OCI-LY3 (cell line): Measurements from ENCODE around the gene FRMPD4.

Experiments used
- H2AFZ ChIP-seq: fragments of 200-600, 300-600 bp; shearing (Covaris generic); 2 replicates; pipeline ENCODE4 v1.6.0; 2014; ENCODE audit warnings: antibody characterized with exemption, low read depth, low read length
- H3K27ac ChIP-seq: fragments of 200-600, 300-600 bp; sonication (generic); 2 replicates; pipeline ENCODE4 v1.5.1; 2014; ENCODE audit warnings: mild to moderate bottlenecking, low read length, moderate library complexity, mixed read lengths
- H3K27me3 ChIP-seq: fragments of 200-600, 300-600 bp; sonication (generic); 2 replicates; pipeline ENCODE4 v1.6.1; 2014; ENCODE audit warnings: low read depth, low read length, mixed read lengths
- H3K36me3 ChIP-seq: fragments of 200-600, 300-600 bp; sonication (generic); replicated peaks from 2 replicates; pipeline ENCODE3; 2014; ENCODE audit warnings: low read depth, low read length, mixed read lengths
- H3K4me1 ChIP-seq: fragments of 300-600, 200-600 bp; sonication (generic); 2 replicates; pipeline ENCODE4 v1.6.1; 2014; ENCODE audit warnings: low read length, mixed read lengths
- H3K4me2 ChIP-seq: fragments of 200-600, 300-600 bp; sonication (generic); 2 replicates; pipeline ENCODE4 v1.6.1; 2014; ENCODE audit warnings: low read length, mixed read lengths
- H3K4me3 ChIP-seq: fragments of 300-600, 200-600 bp; sonication (generic); 2 replicates; pipeline ENCODE4 v1.5.1; 2014; ENCODE audit warnings: antibody characterized with exemption, mild to moderate bottlenecking, low read length, moderate library complexity
- H3K79me2 ChIP-seq: fragments of 300-600, 200-600 bp; shearing (Covaris generic); 2 replicates; pipeline ENCODE4 v1.6.1; 2014; ENCODE audit warnings: mild to moderate bottlenecking, low read length, mixed read lengths
- H3K9ac ChIP-seq: fragments of 300-600, 200-600 bp; shearing (Covaris generic); 2 replicates; pipeline ENCODE4 v1.6.0; 2014; ENCODE audit warnings: mild to moderate bottlenecking, low read length, moderate library complexity
- H3K9me3 ChIP-seq: fragments of 200-600, 300-600 bp; shearing (Covaris generic); 2 replicates; pipeline ENCODE4 v1.6.1; 2014; ENCODE audit warnings: low read length, mixed read lengths; ENCODE audit not compliant: insufficient read depth
- H4K20me1 ChIP-seq: fragments of 200-600, 300-600 bp; sonication (generic); 2 replicates; pipeline ENCODE4 v1.6.1; 2016; ENCODE audit warnings: low read length, mixed read lengths; ENCODE audit not compliant: insufficient read depth
- CTCF ChIP-seq: fragments of 200-600, 300-600 bp; sonication (generic); IDR thresholded peaks from 2 replicates; pipeline ENCODE4 v1.5.1; 2014; ENCODE audit warnings: antibody characterized with exemption, low read length, low read depth
- EZH2phosphoT487 ChIP-seq: fragments of 200-600 bp; shearing (Covaris generic); IDR thresholded peaks from 2 replicates; pipeline ENCODE4 v1.6.1; 2018; ENCODE audit warnings: antibody characterized with exemption, mixed run types, low read depth

Gene FRMPD4

GRCh38 chrX:12330841-12331240, 192.6 kb downstream of the FRMPD4 start:
- Histone ChIP-seq H3K9me3 (no peaks in the 10 kb centered on the region), H4K20me1 (no peaks in the 10 kb centered on the region), H3K79me2 (no peaks in the 10 kb centered on the region), H3K36me3 (no peaks in the 10 kb centered on the region), H3K4me1 (peaks cover 5% of the 10 kb centered on the region), H3K4me3 (no peak overlapping the region), H3K9ac (no peak overlapping the region), H3K4me2 (no peak overlapping the region), H2AFZ (no peak overlapping the region), H3K27ac (no peak overlapping the region), H3K27me3 (no peaks in the 10 kb centered on the region)
- TF ChIP-seq CTCF = no peak
- TF ChIP-seq EZH2phosphoT487 = no peak

GRCh38 chrX:12332786-12333347, 194.6 kb downstream of the FRMPD4 start:
- no peaks in the 10 kb centered on the region for H3K27me3 ChIP-seq
- no peak overlapping the region for H3K4me3 ChIP-seq
- no peaks in the 10 kb centered on the region for H3K4me1 ChIP-seq
- no peak overlapping the region for H3K9ac ChIP-seq
- no peaks in the 10 kb centered on the region for H3K9me3 ChIP-seq
- H4K20me1 ChIP-seq = no peaks in the 10 kb centered on the region
- TF ChIP-seq EZH2phosphoT487 (no peak), CTCF (no peak)
- H3K36me3 ChIP-seq = no peaks in the 10 kb centered on the region
- H3K79me2 ChIP-seq = no peaks in the 10 kb centered on the region
- H3K27ac ChIP-seq = no peak overlapping the region
- no peak overlapping the region for H3K4me2 ChIP-seq
- no peak overlapping the region for H2AFZ ChIP-seq

GRCh38 chrX:12339921-12340320, 201.6 kb downstream of the FRMPD4 start:
- Histone ChIP-seq H3K27ac (0 out of 2 replicates have a peak overlapping the region, but pooled peaks have one; percentile 15), H2AFZ (no peak overlapping the region), H3K4me1 (peaks cover 15% of the 10 kb centered on the region), H3K9me3 (no peaks in the 10 kb centered on the region), H3K4me3 (no peak overlapping the region), H3K79me2 (no peaks in the 10 kb centered on the region), H3K36me3 (no peaks in the 10 kb centered on the region), H3K4me2 (peak overlapping the region; percentile 43), H3K9ac (no peak overlapping the region), H3K27me3 (peaks cover 7% of the 10 kb centered on the region; the same call in 1 of the 2 replicates), H4K20me1 (no peaks in the 10 kb centered on the region)
- TF ChIP-seq CTCF = no peak
- TF ChIP-seq EZH2phosphoT487 = no peak

GRCh38 chrX:12344954-12345353, 206.7 kb downstream of the FRMPD4 start:
- Histone ChIP-seq H3K27ac (no peak overlapping the region), H3K4me3 (no peak overlapping the region), H3K4me2 (no peak overlapping the region), H3K4me1 (peaks cover 7% of the 10 kb centered on the region), H3K36me3 (no peaks in the 10 kb centered on the region), H3K79me2 (no peaks in the 10 kb centered on the region), H3K9ac (no peak overlapping the region), H3K9me3 (no peaks in the 10 kb centered on the region), H3K27me3 (peaks cover 7% of the 10 kb centered on the region; the same call in 1 of the 2 replicates), H2AFZ (no peak overlapping the region), H4K20me1 (no peaks in the 10 kb centered on the region)
- TF ChIP-seq EZH2phosphoT487 = no peak
- no peak for TF ChIP-seq CTCF
